ENCODE data around the gene PRKAR1B.
"Not testable (repeated sequence)": the region's sequence is repeated elsewhere in the genome, so short reads cannot be mapped to it uniquely, and the experiment has no call there.

DNA sequence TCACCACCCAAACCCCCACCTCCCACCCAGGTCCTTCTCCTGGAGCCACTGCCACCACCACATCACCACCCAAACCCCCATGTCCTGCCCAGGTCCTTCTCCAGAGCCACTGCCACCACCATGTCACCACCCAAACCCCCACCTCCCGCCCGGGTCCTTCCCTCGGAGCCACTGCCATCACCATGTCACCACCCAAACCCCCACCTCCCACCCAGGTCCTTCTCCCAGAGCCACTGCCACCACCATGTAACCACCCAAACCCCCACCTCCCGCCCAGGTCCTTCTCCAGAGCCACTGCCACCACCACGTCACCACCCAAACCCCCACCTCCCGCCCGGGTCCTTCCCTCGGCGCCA lies 175.5 kb downstream of the PRKAR1B start:
- not testable (repeated sequence) for TF ChIP-seq EZH2 (IDR thresholded peaks at IDR 0.05; ENCODE audit: insufficient read depth, low read length); CTCF (IDR thresholded peaks at IDR 0.05; ENCODE audit: insufficient read depth, low read depth, low read length)

All from astrocyte (in vitro differentiated cells and primary cell).